Activated CD4-positive, alpha-beta T cell treated with anti-CD3 and anti-CD28 coated beads, Interleukin-2, Interleukin-6, amounts not matched to agents 100 ng/mL and 50 ng/mL, durations not matched to agents 16 hours and 8 hours (primary cell): Measurements from ENCODE around the gene ETFB.

Source experiments
- DNase-seq: peaks from one replicate; pipeline ENCODE4 v3.0.0-alpha.2; 2020

The ETFB gene

DNA sequence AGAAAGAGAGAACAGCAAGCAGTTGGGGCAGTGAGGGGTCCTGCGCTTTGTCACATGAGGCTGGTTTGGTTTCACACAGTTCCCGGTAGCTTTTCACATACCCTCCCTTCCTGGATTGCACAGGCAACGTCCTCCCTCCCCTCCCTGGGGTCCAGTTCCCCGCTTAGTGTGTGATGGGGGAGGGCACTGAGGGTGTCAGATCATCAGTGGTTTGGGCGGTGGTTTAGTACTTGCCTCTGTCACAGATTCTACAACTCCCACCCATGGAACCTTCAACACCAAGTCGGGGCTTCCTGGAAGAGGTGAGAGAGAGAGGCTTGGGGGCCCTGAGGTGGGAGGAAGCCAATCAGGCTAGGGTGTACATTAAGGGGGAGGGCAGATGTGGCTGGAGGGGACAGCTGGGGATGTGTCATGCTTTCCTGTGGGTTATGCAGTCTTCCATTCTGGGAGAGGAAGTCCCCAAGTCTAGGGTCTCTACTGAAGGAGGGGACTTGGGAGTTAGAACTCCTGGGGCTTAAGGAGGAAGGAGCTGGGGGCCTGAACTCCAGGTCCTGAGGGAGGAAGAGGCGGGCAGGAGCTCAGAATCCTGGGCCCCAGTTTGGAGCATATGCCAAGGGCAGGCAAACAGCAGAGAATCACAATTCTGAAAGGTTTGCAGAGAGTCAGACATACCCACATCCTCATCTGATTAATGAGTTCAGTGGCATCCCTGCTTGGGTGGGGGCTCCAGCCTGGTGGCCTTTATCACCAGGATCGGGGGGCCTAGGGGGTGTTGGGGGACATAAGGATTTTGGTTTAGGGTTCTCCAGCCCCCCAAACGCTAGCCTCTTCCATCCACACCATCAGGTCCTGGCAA, 6.7 kb upstream of the ETFB start, which contains the start of gene NKG7:
Gene NKG7, minus strand, starts transcription at position 6 of the 856 bp plus-strand sequence. CDS start 119 bp downstream, outside the sequence.
- DNase-seq: peak; percentile 94

GRCh38 chr19:51372021-51372648, 5.9 kb upstream of the ETFB start:
- no peak for DNase-seq

- no peak for DNase-seq
Measured at GRCh38 chr19:51371186-51371690, 5.0 kb upstream of the ETFB start.

- DNase-seq: no peak
Measured at GRCh38 chr19:51370230-51370629, 4.0 kb upstream of the ETFB start.

DNA sequence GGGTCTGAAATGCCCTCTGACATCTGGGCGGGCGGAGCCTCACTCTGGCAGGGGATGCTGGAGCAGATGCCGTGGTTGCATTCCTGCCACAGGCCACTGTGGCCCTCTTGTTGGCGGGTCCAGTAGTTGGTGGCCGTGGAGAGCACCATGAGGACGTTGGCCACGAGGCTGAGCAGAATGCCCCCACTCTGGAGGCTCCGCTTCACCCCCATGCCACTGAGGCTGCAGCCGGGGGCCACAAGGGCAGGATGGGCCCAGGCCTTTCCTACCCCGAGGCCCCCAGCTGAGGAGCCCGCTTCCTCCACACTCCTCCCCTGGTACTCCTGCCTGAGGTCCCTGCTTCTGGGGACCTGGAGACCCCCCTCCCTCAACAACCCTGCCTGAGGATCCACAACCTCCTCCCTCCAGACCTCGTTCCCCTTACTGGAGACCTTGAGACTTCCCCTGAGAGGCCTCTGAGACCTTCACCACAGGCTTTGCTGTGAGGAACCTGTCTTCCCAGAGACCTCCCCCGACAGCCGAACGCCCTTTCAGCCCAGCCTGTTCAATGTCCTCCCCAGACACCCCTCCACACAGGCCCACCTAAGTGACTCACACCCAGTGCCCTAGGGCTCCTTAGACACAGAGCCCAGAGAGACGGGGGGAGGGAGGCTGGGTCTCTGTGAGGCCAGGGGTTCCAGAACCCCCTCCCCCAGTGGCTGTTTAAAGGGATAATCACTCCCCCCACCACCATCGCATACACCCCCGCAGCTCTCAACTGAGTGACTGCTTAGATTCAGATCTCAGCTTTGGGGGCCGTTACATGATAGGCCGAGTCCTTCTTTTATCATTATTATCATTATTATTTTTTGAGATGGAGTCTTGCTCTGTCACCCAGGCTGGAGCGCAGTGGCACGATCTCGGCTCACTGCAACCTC, 2.4 kb upstream of the ETFB start, which contains the start of gene CLDND2:
Gene CLDND2, minus strand, starts transcription at position 638 of the 917 bp plus-strand sequence. Its CDS starts 426 bp downstream, at position 212.
- peak; percentile 16 for DNase-seq

DNA sequence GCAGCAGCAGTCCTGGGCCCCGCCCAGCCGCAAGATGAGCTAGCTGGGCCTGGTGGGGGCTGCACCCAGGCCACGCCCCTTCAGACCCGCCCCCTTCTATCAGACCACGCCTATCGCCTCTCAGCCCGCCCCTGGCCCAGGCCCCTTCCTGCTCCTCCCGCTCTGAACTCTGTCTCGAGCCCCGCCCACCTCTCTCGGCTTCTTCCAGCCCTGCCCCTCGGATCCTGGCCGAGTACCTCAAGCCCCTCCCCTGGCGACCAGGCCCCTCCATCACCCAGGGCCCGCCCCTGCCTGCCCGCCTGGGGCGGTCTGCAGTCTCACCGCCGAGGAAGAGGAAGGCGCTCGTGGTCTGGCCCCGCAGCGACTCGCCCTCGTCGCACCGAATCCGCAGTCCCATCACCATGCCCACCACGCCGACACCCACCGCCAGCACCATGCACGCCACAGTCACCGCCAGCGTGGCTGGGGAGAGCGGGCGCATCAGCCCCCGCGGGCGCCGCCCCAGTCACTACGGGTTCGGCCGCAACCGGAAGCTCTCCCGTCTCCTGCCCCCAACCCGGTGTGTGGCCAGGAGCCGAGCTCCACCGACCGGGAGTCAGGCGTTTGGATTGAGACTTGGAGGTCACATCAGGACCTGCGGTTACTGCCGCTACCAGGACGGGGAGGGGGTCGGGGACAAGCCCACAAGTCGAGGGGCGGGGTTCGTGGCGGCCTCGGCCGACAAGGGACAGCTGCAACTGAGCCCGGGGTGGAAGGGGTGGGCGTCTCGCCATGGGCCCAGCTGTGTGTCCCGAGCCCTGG, 1.6 kb upstream of the ETFB start:
- DNase-seq: peak; percentile 100

DNA sequence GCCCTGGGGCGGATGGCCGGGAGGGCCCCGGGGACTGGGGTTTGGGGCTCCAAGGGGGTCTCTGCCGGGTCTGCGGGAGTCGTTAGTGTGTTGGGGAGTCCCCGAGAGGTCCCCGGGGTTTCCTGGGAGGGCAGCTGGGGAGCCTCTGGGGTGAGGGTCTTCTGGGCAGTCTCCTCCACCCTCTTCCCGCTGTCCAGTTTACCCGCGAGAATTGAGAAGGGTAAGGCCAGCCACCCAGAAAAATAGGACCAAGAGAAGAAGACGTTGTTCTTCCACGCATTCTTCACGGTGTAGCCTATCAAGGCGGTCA, 1.0 kb upstream of the ETFB start:
- DNase-seq: no peak

DNA sequence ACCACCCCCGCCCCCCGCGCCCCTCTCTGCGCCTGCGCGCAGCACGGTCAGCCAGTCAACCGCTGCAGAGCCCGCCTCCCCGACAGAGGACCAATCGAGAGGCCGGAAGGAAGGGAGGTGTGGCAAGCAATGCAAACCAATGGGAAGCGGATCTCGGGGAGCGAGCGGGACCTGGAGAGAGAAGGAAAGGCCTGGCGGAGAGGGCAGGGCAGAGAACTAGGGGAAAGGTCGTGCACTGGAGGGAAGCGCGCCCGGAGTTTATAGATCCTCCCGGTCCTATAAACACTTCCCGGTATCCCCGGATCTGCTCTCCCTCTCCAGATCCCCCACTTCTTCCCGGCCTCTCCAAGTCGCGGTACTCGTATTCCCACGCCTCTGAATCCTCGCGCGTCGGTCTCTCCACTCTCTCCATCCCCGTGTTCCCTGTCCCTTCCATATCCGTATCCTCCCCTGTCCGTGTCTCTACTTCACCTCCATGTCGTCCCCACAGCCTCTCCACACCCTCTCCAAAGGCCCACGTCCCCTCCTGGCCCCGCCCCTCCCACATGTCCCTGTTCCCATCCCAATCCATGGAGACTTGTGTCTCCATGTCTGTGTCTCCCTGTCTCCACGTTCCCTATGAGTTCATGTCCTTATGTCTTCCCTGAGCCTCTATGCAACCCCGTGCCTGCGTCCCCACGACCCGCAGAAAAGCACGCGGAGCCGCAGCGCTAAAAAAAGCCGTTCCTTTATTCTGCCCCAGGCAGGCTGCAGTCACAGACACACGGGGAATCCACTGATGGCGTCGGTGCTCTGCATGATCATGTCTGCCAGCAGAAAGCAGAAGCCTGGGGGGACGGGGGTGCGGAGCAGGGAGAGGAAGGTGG, 434 bp upstream of the ETFB start:
- DNase-seq: peak; percentile 99

DNA sequence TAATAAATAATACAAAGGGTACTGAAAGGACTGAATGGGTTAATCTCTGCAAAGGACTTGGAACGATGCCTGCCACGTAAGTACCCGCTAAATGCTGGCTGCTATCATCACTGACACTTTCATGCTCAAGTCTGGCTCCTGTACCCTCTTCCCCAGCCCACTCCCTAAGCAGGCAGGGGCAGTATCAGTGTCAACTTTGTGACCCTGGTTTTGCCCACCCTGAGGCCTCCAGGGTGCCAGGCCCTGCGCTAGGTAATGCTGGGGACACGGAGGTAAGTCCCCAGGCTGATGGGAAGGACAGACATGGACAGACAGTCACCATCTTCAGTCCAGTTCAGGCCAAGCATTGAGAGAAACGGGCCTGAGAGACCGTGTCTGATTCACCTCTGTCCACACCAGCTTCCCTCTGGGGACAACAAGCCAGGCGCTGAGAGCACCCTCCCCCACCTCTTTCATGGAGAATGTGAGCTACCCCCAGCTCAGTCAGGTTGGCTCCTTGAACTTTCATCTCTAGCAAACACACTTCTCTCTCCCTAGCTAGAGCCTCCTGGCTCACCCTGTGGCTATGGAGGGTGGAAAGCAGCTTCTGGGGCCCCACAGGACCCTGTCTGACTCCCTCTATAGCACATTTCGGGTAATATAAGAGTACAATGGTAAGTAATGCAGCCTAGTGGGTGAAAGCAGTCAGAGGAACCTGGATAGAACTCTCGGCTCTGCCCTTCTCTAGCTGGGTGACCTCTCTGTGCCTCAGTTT, 800 bp downstream of the ETFB start:
- DNase-seq: peak; percentile 33

GRCh38 chr19:51364200-51365106, 1.7 kb downstream of the ETFB start:
- DNase-seq: no peak

- no peak for DNase-seq
Measured at GRCh38 chr19:51361239-51361638, 4.9 kb downstream of the ETFB start.

DNA sequence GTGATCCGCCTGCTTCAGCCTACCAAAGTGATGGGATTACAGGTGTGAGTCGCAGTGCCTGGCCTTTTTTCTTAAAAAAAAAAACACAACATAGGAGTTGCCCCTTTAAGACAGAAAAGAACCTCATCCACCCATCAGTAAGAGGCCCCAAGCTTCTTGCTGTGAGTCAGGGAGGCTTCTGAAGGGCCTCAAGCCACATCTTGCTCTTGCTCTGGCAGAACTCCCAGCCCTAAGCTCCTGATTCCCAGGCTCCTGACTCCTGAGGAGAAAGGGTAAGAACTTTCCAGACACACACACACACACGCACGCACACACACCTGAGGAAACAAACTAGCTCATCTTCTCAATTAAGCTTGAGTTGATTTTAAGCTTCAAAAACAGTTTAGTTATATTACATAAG, 6.9 kb downstream of the ETFB start:
- DNase-seq: no peak

DNA sequence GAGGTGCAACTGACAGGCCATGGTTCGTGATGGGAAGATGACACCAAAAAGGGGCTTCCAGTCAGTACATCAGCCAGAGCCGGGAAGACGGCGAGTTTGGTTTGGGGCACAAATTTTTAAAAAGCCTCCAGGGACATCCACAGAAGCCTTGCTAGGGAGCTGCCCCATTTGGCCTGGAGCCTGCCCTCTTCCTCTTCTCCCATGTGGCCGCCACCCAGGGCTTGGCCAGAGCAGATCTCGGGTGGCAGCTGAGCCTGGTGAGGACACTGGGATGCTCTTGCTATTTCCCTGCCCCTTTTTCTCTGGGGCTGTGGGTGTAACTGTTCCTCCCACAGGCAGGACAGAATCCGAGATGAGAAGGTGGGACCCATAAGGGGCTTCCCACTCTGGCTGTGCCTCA, 8.2 kb downstream of the ETFB start:
- no peak for DNase-seq

GRCh38 chr19:51356159-51356801, 9.9 kb downstream of the ETFB start:
- DNase-seq: no peak

GRCh38 chr19:51354742-51355148, 11.4 kb downstream of the ETFB start:
- peak; percentile 49 for DNase-seq

DNA sequence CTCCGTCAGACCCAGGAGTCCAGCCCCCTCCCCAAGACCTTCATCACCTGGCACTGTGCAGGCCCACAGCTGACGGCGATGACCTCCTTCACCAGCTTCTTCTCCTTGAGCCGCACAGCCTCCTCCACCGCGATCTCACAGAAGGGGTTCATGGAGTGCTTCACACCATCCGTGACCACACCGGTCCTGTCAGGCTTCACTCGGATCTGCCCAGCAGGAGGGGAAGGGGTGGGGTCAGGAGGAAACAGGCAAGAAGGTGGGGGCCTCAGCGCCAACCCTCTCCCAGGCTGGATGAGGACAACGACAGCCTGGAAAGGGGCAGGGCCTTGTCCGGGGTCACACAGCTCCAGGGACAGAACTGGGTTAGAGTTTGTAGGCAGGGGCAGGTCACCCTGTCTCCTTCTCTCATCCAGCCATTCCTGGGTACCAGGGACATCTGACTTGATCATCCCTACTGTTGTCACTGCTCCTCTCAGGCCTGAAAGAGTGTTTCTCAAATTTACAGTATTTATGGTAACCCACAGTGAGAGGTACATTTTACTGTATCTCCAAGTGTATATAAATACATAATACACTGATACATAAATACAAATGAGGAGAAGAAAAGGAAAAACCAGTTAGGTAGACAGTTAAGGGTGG, 12.0 kb downstream of the ETFB start:
- DNase-seq: no peak

DNA sequence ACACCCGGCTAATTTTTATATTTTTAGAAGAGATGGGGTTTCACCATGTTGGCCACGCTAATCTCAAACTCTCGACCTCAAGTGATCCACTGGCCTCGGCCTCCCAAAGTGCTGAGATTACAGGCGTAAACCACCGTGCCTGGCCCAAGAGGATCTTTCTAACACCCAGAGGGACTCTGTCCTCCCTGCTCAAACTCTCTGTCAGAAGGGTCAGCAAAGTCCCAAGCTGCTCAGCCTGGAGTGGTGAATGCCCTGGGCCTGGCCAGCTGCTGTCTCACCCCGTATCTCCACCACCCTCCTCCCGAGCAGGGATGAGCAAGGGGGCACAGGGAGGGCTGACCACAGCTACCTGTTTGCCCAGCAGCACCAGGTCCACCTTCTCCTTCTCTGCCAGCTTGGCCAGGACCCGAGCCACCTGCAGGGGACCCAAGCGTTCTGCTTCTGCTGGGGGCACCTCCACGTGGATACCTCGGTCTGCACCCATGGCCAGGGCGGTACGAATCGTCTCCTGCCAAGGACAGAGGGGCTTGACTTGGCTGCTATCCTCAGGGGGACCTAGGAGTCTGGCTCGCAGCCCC, 13.3 kb downstream of the ETFB start:
- no peak for DNase-seq
